Measurements from ENCODE around the gene FKBP1A.

The FKBP1A gene

GRCh38 chr20:1319051-1319450, 73.8 kb downstream of the FKBP1A start:
- TF ChIP-seq CTCF (IDR thresholded peaks at IDR 0.05; ENCODE audit: low read depth, low read length), result no peak
- no peak for DNase-seq (ENCODE audit: extremely low read depth, low read depth)

Measured in AG09319 (cell line).